Ovary (tissue), 10 donors: ENCODE data around the gene CCDC198. TPM values are rescaled to one million over a fixed set of nuclear protein-coding genes. Genes with fewer than 3 reads are reported as not detected.

Experiments
- DNase-seq, 5 donors: peaks; one replicate each; pipeline ENCODE4 v3.0.0-alpha.2; 2019 to 2020
- H3K27ac ChIP-seq, 2 donors: fragments of 200-600 bp; one replicate each; pipeline versions ENCODE4 v1.5.1 to v1.8.0; 2019 to 2022
- H3K27me3 ChIP-seq: fragments of 200-600 bp; one replicate; pipeline ENCODE4 v1.8.0; 2022
- H3K36me3 ChIP-seq: fragments of 200-600 bp; sonication (generic); one replicate; pipeline ENCODE4 v1.5.1; 2019
- H3K4me1 ChIP-seq: one replicate; pipeline ENCODE4 v1.8.1; 2013; ENCODE audit warnings: mild to moderate bottlenecking, moderate library complexity; ENCODE audit not compliant: insufficient read depth
- H3K4me3 ChIP-seq: fragments of 200-600 bp; sonication (generic); one replicate; pipeline ENCODE4 v1.5.1; 2017
- H3K9me3 ChIP-seq, 2 donors: fragments of 200-600 bp in 1 of 2; sonication (generic) in 1 of 2; one replicate each; pipeline versions ENCODE4 v1.5.1 to v1.8.1; 2013 to 2019; ENCODE audit warnings: mild to moderate bottlenecking in 1 of 2, moderate library complexity in 1 of 2
- EP300 ChIP-seq: sonication (generic); formaldehyde crosslinking; IDR thresholded peaks from one replicate; pipeline ENCODE4 v1.6.1; 2017; ENCODE audit warnings: antibody characterized with exemption
- POLR2A ChIP-seq: fragments of 450-650 bp; IDR thresholded peaks from one replicate; pipeline ENCODE4 v1.6.1; 2017; ENCODE audit warnings: antibody characterized with exemption, mild to moderate bottlenecking, moderate library complexity
- WGBS, 3 donors: extraction: QIAGEN DNeasy Blood & Tissue Kit in 1 of 3; methylation state at CpG; one replicate each; pipeline versions ENCODE4 v1.1.5 to v1.1.7; 2013 to 2017; 5-methylcytosine and 5-hydroxymethylcytosine counted together
- intact Hi-C, 4 donors: fragments of 100-400 bp; cut with DNase I; formaldehyde crosslinking; loops; one replicate each; pipeline versions ENCODE4 v1.11.0 to v1.15.1; 2022 to 2023
- long read RNA-seq, 3 donors: library from polyadenylated mRNA in 2 of 3; unstranded in 2 of 3; transcript quantifications; one replicate each; pipeline ENCODE4 v2.0.0 and lab custom pipeline, GENCODE V29; 2021 to 2026
- polyA plus RNA-seq, 2 donors: library from polyadenylated mRNA; stranded (reverse); fragments of 200-250 nt in 1 of 2; fragments of 350-450 nt in 1 of 2; fragmentation: Illumina TruSeq in 1 of 2; extraction: RNeasy Lipid Tissue Mini Kit (QIAGEN cat#74804) in 1 of 2; gene quantifications; one replicate each; pipeline ENCODE4 v1.2.3, GENCODE V29; 2013 to 2014
- total RNA-seq, 7 donors: library from RNA; depleted of rRNA in 2 of 7; stranded (reverse); fragments of >200 nt in 2 of 7; fragmentation: NEBNext Ultra II Directional in 3 of 7; extraction: Animal tissue kit (Norgen Biotek cat#: 25700) in 3 of 7; gene quantifications; one replicate each; pipeline versions ENCODE4 v1.1.0 to v1.2.4, GENCODE V29; 2016 to 2023
- TF ChIP-seq, protein P1 (sequence below), 3 donors: fragments of 450-650 bp in 2 of 3; fragments of 200-600 bp in 1 of 3; IDR thresholded peaks; one replicate each; pipeline versions ENCODE4 v1.5.1 to v1.8.0; 2016 to 2022; ENCODE audit warnings: antibody characterized with exemption in 3 of 3, mild to moderate bottlenecking in 1 of 3
- donor health status: DM: no; HTN: no; CAD: no; lungs with moderate emphysema.
- donor health status: DM: no; HTN: no; CAD: no.
- donor health status: Bipolar disorder and iron deficiency.
- donor health status: DM: yes; HTN: yes; CAD: no.
- donor health status: DM: no; HTN: no; CAD: no.
- donor health status: DM: yes; HTN: yes; CAD: no.

The CCDC198 gene, protein sequence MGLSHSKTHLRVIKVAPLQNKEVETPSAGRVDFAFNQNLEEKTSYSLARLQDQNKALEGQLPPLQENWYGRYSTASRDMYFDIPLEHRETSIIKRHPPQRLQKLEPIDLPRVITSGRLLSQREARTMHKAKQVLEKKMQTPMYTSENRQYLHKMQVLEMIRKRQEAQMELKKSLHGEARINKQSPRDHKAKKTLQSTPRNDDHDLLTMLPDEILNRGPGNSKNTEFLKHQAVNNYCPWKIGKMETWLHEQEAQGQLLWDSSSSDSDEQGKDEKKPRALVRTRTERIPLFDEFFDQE
- total RNA-seq = 10 to 100 TPM in 1 of 7 donors, 1 to 10 TPM in 3, under 1 TPM in 1, not detected in 2; 0.05 to 12.3 (median 1.3) TPM
- not detected for polyA plus RNA-seq
- long read RNA-seq, donor 1, partial matches to known transcripts = 0 of 1 reads
- long read RNA-seq, donor 1, other reads (novel, unspliced or antisense) = 0 of 1 reads
- long read RNA-seq, donor 2 = 0 reads
- long read RNA-seq, donor 3 = 0 reads

DNA sequence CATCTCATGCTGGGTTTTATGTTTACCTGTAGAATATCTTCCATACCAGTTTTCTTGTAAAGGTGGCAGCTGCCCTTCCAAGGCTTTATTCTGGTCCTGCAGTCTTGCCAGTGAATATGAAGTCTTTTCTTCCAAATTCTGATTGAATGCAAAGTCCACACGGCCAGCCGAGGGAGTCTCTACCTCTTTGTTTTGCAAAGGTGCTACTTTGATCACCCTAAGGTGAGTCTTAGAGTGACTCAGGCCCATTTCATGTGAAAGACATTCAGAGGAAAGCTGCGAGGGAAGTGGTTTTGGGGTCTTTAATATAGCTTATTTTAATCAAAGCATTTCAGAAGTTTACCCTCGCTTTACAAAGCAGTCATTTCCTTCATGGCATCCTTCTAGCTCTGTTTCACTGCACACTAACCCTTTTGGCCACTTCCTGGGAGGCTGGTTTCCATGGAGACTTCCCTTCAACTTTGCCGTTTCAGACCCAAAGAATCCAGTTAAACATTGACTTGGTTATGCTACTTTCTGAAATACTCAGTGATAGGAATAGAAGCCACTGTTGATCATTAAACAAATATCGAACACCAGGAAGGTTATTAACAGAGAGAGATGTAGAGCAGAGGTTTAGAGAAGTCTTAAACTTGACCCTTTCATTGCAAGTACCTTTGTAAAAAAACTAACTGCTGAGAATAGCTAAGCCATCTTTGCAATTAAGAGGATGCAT, at the start of gene CCDC198:
Gene CCDC198, minus strand, starts transcription at position 391 of the 715 bp plus-strand sequence. Its CDS starts 142 bp downstream, at position 249.
- TF ChIP-seq POLR2A = no peak

GRCh38 chr14:57533214-57533613, 39.6 kb upstream of the CCDC198 start:
- Histone ChIP-seq H3K36me3 (no peaks in the 10 kb centered on the region), H3K27me3 (no peaks in the 10 kb centered on the region), H3K4me3 (no peak overlapping the region), H3K4me1 (no peaks in the 10 kb centered on the region), H3K9me3 (no peaks in the 10 kb centered on the region), H3K27ac (no peak overlapping the region)
- intact Hi-C loops = no loop called here
- 58 to 77% (median 70%) methylated on average over 1 of the region's 1 CpG for WGBS, 3 donors
- DNase-seq = no peak
- TF ChIP-seq, protein P1, sequence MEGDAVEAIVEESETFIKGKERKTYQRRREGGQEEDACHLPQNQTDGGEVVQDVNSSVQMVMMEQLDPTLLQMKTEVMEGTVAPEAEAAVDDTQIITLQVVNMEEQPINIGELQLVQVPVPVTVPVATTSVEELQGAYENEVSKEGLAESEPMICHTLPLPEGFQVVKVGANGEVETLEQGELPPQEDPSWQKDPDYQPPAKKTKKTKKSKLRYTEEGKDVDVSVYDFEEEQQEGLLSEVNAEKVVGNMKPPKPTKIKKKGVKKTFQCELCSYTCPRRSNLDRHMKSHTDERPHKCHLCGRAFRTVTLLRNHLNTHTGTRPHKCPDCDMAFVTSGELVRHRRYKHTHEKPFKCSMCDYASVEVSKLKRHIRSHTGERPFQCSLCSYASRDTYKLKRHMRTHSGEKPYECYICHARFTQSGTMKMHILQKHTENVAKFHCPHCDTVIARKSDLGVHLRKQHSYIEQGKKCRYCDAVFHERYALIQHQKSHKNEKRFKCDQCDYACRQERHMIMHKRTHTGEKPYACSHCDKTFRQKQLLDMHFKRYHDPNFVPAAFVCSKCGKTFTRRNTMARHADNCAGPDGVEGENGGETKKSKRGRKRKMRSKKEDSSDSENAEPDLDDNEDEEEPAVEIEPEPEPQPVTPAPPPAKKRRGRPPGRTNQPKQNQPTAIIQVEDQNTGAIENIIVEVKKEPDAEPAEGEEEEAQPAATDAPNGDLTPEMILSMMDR (IDR thresholded peaks at IDR 0.05) = no peak
- TF ChIP-seq POLR2A (no peak), EP300 (no peak)

More for the DNA sequence above, at the start of gene CCDC198:
- no peak within 1 kb of the TSS for H3K4me3 ChIP-seq
- H3K4me1 ChIP-seq = no peaks in the 10 kb centered on the region
- WGBS, 3 donors = 60 to 71% (median 66%) methylated on average over 6 of the region's 6 CpGs
- H3K9me3 ChIP-seq = no peaks in the 10 kb centered on the region
- DNase-seq = no peak
- intact Hi-C loops = no loop called here
- H3K36me3 ChIP-seq = no peaks in the 10 kb centered on the region
- H3K27ac ChIP-seq = no peak within 1 kb of the TSS
- H3K27me3 ChIP-seq = no peaks in the 10 kb centered on the region

DNA sequence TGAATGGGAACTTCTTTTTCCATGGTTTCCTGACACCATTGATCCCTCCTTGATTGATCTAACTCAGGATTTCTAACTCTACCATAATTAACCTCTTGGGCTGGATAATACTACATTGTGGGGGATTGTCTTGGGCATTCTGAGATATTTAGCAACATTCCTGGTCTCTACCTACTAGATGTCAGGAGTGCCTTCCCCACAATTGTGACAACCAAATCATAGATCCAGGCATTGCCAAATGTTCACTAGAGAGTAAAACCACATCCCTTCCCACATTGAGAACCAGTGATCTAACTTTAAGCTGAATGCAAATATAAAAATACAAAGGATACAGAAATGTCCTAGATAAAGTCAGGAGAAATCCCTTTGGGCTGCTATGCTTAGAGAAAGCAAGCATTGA, 36.9 kb upstream of the CCDC198 start:
- no peak for DNase-seq
- TF ChIP-seq POLR2A (no peak), EP300 (no peak)
- TF ChIP-seq, protein P1 (IDR thresholded peaks at IDR 0.05) = no peak
- H3K4me3 ChIP-seq = no peak overlapping the region
- no peaks in the 10 kb centered on the region for H3K9me3 ChIP-seq
- no peaks in the 10 kb centered on the region for H3K4me1 ChIP-seq
- no peaks in the 10 kb centered on the region for H3K27me3 ChIP-seq
- intact Hi-C loops = no loop called here
- H3K27ac ChIP-seq = no peak overlapping the region
- no peaks in the 10 kb centered on the region for H3K36me3 ChIP-seq

GRCh38 chr14:57526942-57527341, 33.3 kb upstream of the CCDC198 start:
- Histone ChIP-seq H3K4me3 (no peak overlapping the region), H3K36me3 (no peaks in the 10 kb centered on the region), H3K27ac (no peak overlapping the region), H3K9me3 (no peaks in the 10 kb centered on the region), H3K27me3 (no peaks in the 10 kb centered on the region), H3K4me1 (no peaks in the 10 kb centered on the region)
- intact Hi-C loops = no loop called here
- DNase-seq = no peak
- no peak for TF ChIP-seq EP300
- TF ChIP-seq, protein P1 (IDR thresholded peaks at IDR 0.05) = no peak
- no peak for TF ChIP-seq POLR2A
- WGBS, 3 donors = 51 to 61% (median 52%) methylated on average over 3 of the region's 3 CpGs

DNA sequence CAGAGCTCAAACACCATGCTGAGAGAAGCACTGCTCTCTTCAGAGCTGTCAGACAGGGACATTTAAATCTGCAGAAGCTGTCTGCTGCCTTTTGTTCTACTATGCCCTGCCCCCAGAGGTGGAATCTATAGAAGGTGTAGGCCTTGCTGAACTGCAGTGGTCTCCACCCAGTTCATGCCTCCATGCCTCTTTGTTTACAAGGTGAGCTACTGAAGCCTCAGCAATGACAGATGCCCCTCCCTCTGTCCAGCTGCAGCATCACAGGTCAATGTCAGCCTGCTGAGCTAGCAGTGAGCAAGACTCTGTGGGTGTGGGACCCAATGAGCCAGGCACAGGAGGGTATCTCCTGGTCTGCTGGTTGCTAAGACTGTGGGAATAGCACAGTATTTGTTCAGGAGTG, 25.4 kb upstream of the CCDC198 start:
- no peak overlapping the region for H3K27ac ChIP-seq
- H3K27me3 ChIP-seq = no peaks in the 10 kb centered on the region
- TF ChIP-seq, protein P1 (IDR thresholded peaks at IDR 0.05) = no peak
- TF ChIP-seq POLR2A (no peak), EP300 (no peak)
- no peaks in the 10 kb centered on the region for H3K4me1 ChIP-seq
- H3K36me3 ChIP-seq = no peaks in the 10 kb centered on the region
- H3K9me3 ChIP-seq = no peaks in the 10 kb centered on the region
- no peak for DNase-seq
- no peak overlapping the region for H3K4me3 ChIP-seq
- intact Hi-C loops = no loop called here
